T-helper 17 cell (primary cell): ENCODE measurements around the gene INO80D. TPM values are rescaled to one million over a fixed set of nuclear protein-coding genes. Genes with fewer than 3 reads are reported as not detected.
"Not testable (repeated sequence)": the region's sequence is repeated elsewhere in the genome, so short reads cannot be mapped to it uniquely, and the experiment has no call there.

ENCODE experiments used
- ATAC-seq: fragments of 150-1000 bp; cut with Tn5 transposase; 2 replicates; pipeline ENCODE4 v1.10.0; 2021; ENCODE audit warnings: mild to moderate bottlenecking, moderate library complexity
- DNase-seq, 3 donors: peaks; one replicate each; pipeline versions ENCODE4 v3.0.0 to v3.0.0-alpha.2; 2020 to 2021
- H3K9me3 ChIP-seq: one replicate; pipeline ENCODE4 v1.7.0; 2013; ENCODE audit warnings: low read length, mild to moderate bottlenecking; ENCODE audit not compliant: control insufficient read depth, poor library complexity, severe bottlenecking
- H3K27ac Mint-ChIP-seq: one replicate; pipeline ENCODE4 v1.8.0; 2022; ENCODE audit warnings: mild to moderate bottlenecking, moderate library complexity, mixed read lengths
- H3K27me3 Mint-ChIP-seq: one replicate; pipeline ENCODE4 v1.8.0; 2022; ENCODE audit warnings: mixed read lengths
- H3K36me3 Mint-ChIP-seq: one replicate; pipeline ENCODE4 v1.8.0; 2022; ENCODE audit warnings: low read depth, mixed read lengths
- H3K4me1 Mint-ChIP-seq: one replicate; pipeline ENCODE4 v1.8.0; 2022; ENCODE audit warnings: mild to moderate bottlenecking, mixed read lengths
- H3K4me3 Mint-ChIP-seq: one replicate; pipeline ENCODE4 v1.8.0; 2022; ENCODE audit warnings: mild to moderate bottlenecking, moderate library complexity, mixed read lengths
- total RNA-seq, 4 donors: library from RNA in 2 of 4; stranded (reverse) in 2 of 4; gene quantifications; one replicate each; pipeline ENCODE4 v1.2.3 and lab custom pipeline; 2022 to 2026

INO80D gene, protein sequence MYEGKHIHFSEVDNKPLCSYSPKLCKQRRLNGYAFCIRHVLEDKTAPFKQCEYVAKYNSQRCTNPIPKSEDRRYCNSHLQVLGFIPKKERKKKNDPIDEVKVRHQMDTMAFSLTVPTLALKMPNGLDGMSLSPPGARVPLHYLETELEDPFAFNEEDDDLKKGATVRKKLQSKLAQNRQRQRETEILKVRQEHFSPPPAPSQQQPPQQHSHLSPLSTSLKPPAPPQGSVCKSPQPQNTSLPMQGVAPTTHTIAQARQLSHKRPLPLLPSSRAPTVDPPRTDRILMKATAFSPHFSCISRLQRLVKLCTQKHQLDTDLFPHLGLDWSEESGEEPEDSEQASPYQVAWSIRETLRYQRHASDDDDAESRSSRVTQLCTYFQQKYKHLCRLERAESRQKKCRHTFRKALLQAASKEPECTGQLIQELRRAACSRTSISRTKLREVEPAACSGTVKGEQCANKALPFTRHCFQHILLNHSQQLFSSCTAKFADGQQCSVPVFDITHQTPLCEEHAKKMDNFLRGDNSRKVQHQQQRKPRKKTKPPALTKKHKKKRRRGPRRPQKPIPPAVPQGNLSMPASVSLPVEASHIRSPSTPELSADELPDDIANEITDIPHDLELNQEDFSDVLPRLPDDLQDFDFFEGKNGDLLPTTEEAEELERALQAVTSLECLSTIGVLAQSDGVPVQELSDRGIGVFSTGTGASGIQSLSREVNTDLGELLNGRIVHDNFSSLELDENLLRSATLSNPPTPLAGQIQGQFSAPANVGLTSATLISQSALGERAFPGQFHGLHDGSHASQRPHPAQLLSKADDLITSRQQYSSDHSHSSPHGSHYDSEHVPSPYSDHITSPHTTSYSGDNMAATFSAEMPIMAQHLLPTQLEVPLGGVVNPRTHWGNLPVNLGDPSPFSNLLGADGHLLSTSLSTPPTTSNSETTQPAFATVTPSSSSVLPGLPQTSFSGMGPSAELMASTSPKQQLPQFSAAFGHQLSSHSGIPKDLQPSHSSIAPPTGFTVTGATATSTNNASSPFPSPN
- total RNA-seq (10 to 100 TPM; 52.7 to 53.0 TPM), total RNA-seq (lab: John Stamatoyannopoulos, UW) (61.1 to 90.1 reads per million in 2 donors)

GRCh38 chr2:206085742-206086445 lies at the start of gene INO80D:
TSS of gene INO80D (minus strand) at chr2:206086174. CDS start at chr2:206063016, 23,158 bp downstream.
- peaks cover 2% of the 10 kb centered on the region for H3K36me3 Mint-ChIP-seq
- no peaks in the 10 kb centered on the region for H3K9me3 ChIP-seq
- H3K27me3 Mint-ChIP-seq = no peaks in the 10 kb centered on the region
- H3K4me3 Mint-ChIP-seq = peak within 1 kb of the TSS; percentile 98
- peak; percentile 96 for ATAC-seq
- peak within 1 kb of the TSS; percentile 99 for H3K27ac Mint-ChIP-seq
- DNase-seq = peak; percentile 62 to 71 (median 65)
- H3K4me1 Mint-ChIP-seq = peaks cover 25% of the 10 kb centered on the region

DNA sequence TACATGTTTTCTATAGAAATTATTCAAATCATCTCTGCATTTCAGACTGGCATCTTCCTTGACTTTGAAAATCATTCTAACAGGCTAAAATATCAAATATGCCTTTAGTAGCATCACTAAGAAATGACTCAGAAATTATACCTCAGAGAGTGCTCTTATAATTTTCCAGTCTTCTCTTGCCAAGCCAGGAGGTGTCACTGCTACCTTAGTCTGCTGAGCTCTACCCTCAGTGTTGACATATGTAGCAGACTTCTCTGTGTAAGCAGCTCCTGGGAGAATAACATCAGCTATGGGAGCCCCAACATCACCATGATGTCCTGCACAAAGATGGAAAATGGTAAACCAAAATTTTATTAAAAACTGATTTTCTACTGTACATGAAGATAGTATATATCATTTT lies 41.7 kb upstream of the INO80D start:
- no peaks in the 10 kb centered on the region for H3K4me1 Mint-ChIP-seq
- ATAC-seq (no peak), DNase-seq (no peak)
- H3K9me3 ChIP-seq = no peaks in the 10 kb centered on the region
- H3K27ac Mint-ChIP-seq = no peak overlapping the region
- no peak overlapping the region for H3K4me3 Mint-ChIP-seq
- no peaks in the 10 kb centered on the region for H3K36me3 Mint-ChIP-seq
- H3K27me3 Mint-ChIP-seq = no peaks in the 10 kb centered on the region

GRCh38 chr2:206125901-206126300 lies 39.9 kb upstream of the INO80D start:
- no peak for DNase-seq
- H3K27me3 Mint-ChIP-seq = no peaks in the 10 kb centered on the region
- no peak for ATAC-seq
- H3K27ac Mint-ChIP-seq = no peak overlapping the region
- no peaks in the 10 kb centered on the region for H3K9me3 ChIP-seq
- no peak overlapping the region for H3K4me3 Mint-ChIP-seq
- no peaks in the 10 kb centered on the region for H3K4me1 Mint-ChIP-seq
- H3K36me3 Mint-ChIP-seq = peaks cover 2% of the 10 kb centered on the region

GRCh38 chr2:206122569-206122968 lies 36.6 kb upstream of the INO80D start:
- not testable (repeated sequence) for H3K27me3 Mint-ChIP-seq, H3K27ac Mint-ChIP-seq, H3K9me3 ChIP-seq, H3K4me3 Mint-ChIP-seq, H3K4me1 Mint-ChIP-seq, H3K36me3 Mint-ChIP-seq, ATAC-seq, DNase-seq

GRCh38 chr2:206116278-206116677 lies 30.3 kb upstream of the INO80D start:
- Mint-ChIP-seq H3K27me3 (no peaks in the 10 kb centered on the region), H3K27ac (no peak overlapping the region), H3K4me3 (no peak overlapping the region), H3K36me3 (peaks cover 6% of the 10 kb centered on the region), H3K4me1 (no peaks in the 10 kb centered on the region)
- no peak for DNase-seq
- H3K9me3 ChIP-seq = no peaks in the 10 kb centered on the region
- ATAC-seq = no peak

GRCh38 chr2:206115026-206115578 lies 29.1 kb upstream of the INO80D start:
- no peak overlapping the region for H3K27ac Mint-ChIP-seq
- H3K36me3 Mint-ChIP-seq = peaks cover under 1% of the 10 kb centered on the region
- H3K4me3 Mint-ChIP-seq = no peak overlapping the region
- no peak for ATAC-seq
- H3K4me1 Mint-ChIP-seq = no peaks in the 10 kb centered on the region
- DNase-seq = no peak
- H3K9me3 ChIP-seq = no peaks in the 10 kb centered on the region
- H3K27me3 Mint-ChIP-seq = no peaks in the 10 kb centered on the region

GRCh38 chr2:206112846-206113547 lies 27.0 kb upstream of the INO80D start:
- no peaks in the 10 kb centered on the region for H3K27me3 Mint-ChIP-seq
- H3K9me3 ChIP-seq = no peaks in the 10 kb centered on the region
- DNase-seq (no peak), ATAC-seq (no peak)
- H3K4me1 Mint-ChIP-seq = no peaks in the 10 kb centered on the region
- H3K27ac Mint-ChIP-seq = no peak overlapping the region
- H3K4me3 Mint-ChIP-seq = no peak overlapping the region
- no peaks in the 10 kb centered on the region for H3K36me3 Mint-ChIP-seq

DNA sequence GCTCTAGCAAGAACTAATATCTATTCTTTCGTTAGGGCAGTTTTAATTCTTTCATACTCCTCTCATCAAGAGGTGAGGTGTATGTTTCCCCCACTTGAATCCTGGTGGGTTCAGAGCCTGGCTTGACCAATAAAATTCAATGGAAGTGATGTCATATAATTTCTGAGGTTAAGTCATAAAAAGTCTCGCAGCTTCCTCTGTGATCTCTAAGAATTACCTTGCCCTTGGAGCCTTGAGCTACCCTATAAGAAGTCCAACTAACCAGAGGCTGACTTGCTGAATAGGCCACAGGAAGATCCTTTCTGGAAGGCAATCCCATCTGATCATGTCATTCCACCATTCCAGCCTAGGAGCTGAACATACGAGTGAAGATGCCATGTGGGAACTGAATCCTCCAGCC lies 26.1 kb upstream of the INO80D start:
- H3K9me3 ChIP-seq = no peaks in the 10 kb centered on the region
- DNase-seq = no peak
- Mint-ChIP-seq H3K4me3 (no peak overlapping the region), H3K36me3 (no peaks in the 10 kb centered on the region), H3K27me3 (no peaks in the 10 kb centered on the region), H3K27ac (no peak overlapping the region), H3K4me1 (no peaks in the 10 kb centered on the region)
- no peak for ATAC-seq

DNA sequence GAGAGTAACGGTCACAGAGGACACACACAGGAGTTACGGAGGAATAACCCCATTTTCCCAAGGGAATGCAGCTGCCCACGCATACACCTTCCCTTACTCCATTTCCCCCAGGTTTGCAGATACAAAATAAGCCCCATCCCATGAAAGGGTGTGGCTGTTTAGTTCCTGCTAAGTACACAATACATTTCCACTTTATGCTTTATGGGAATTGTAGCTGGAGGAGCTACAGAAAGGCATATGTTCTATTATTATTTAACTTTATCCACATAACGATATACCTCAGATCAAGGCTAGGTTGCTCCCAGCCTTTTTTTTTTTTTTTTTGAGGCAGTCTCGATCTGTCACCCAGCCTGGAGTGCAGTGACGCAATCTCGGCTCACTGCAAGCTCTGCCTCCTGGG lies 22.7 kb upstream of the INO80D start:
- Mint-ChIP-seq H3K4me3 (no peak overlapping the region), H3K4me1 (no peaks in the 10 kb centered on the region), H3K36me3 (no peaks in the 10 kb centered on the region), H3K27me3 (no peaks in the 10 kb centered on the region), H3K27ac (no peak overlapping the region)
- ATAC-seq = no peak
- no peak for DNase-seq
- no peaks in the 10 kb centered on the region for H3K9me3 ChIP-seq

DNA sequence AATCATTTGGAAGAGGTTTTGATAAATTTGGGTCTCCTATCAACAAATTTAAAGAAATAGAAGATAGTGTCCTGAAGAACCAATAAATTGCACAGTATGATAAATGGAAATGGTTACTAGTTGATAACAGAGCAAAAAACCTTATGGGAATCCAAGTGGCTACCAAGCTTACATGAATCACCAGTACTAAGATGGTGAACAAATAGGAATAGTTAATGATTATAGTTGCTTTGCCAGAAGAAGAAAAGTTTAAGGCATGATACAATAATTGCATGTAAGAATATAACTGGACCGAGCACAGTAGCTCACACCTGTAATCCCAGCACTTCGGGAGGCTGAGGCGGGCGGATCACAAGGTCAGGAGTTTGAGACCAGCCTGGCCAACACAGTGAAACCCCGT lies 19.6 kb upstream of the INO80D start:
- DNase-seq (no peak), ATAC-seq (no peak)
- Mint-ChIP-seq H3K27ac (peak overlapping the region; percentile 19), H3K27me3 (no peaks in the 10 kb centered on the region), H3K4me1 (no peaks in the 10 kb centered on the region), H3K36me3 (no peaks in the 10 kb centered on the region), H3K4me3 (no peak overlapping the region)
- no peaks in the 10 kb centered on the region for H3K9me3 ChIP-seq

GRCh38 chr2:206105038-206105437 lies 19.1 kb upstream of the INO80D start:
- Mint-ChIP-seq H3K27ac (no peak overlapping the region), H3K27me3 (no peaks in the 10 kb centered on the region), H3K36me3 (no peaks in the 10 kb centered on the region), H3K4me1 (no peaks in the 10 kb centered on the region), H3K4me3 (no peak overlapping the region)
- no peak for DNase-seq
- ATAC-seq = no peak
- no peaks in the 10 kb centered on the region for H3K9me3 ChIP-seq

- not testable (repeated sequence) for H3K4me1 Mint-ChIP-seq, H3K27ac Mint-ChIP-seq, ATAC-seq
These were observed 12.9 kb upstream of the INO80D start for GRCh38 chr2:206098872-206099271.

More at GRCh38 chr2:206098872-206099271, 12.9 kb upstream of the INO80D start:
- not testable (repeated sequence) for DNase-seq, H3K27me3 Mint-ChIP-seq, H3K9me3 ChIP-seq, H3K36me3 Mint-ChIP-seq, H3K4me3 Mint-ChIP-seq
